GM21526 (cell line): Measurements from ENCODE around the gene CEP152.

Experiments used
- ATAC-seq: cut with Tn5 transposase; IDR thresholded peaks from one replicate; pipeline ENCODE4 v1.9.1; 2021; ENCODE audit warnings: moderate library complexity; ENCODE audit not compliant: unreplicated experiment, low FRiP score

The CEP152 gene

DNA sequence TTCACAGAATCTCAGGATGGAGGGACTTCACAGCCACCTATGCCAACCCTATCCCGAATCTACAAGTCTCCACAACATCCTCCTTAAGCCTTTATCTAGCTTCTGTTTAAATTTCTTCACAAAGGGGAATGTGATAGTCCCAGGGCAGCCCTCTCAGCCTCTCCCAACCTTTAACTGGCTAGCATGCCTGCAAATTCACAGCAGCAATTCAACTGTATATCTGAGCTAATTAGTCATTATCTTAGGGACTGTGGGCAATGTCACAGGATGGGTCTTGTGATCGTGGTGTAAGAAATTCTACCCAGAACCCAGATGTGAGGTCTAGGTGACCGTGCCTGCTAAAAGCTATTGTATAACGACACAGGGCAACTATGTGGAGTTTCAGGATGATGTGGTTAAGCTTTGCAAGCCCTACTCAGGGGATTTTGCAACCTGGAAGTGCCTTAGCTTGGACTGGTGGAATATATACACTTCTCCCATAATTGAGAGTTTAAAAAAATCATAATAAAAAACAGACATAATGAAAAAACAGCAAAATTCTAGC lies 99.8 kb downstream of the CEP152 start:
- no peak for ATAC-seq

DNA sequence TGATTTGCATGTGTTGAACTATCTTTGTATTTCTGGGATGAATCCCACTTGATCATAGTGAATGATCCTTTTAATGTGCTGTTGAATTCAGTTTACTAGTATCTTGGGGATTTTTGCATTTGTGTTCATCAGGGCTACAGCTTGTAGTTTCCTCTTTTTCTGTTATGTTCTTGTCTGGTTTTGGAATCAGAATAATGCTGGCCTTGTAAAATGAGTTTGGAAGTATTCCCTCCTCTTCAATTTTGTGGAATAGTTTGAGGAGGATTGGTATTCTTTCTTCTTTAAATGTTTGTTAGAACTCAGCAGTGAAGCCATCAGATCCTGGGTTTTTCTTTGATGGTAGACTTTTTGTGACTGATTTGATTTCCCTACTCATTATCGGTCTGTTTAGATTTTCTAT lies 102.2 kb downstream of the CEP152 start:
- ATAC-seq: no peak

DNA sequence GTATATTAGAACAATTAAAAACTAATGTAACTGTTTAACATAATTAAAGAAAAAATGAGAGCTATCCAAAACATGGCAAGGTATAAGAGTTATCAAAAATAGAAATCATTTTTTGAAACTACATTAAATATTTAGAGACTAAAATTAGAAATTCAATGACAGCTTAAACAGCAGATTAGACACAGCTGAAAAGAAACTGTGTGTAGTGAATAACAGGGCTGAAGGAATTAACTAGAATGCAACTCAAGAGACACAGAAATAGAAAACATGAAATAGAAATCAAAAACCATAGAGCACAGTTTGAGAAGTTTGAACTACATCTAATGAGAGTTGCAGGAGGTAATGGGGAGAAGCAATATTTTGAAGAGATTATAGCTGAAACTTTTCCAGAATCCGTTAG lies 105.5 kb downstream of the CEP152 start:
- ATAC-seq: no peak

DNA sequence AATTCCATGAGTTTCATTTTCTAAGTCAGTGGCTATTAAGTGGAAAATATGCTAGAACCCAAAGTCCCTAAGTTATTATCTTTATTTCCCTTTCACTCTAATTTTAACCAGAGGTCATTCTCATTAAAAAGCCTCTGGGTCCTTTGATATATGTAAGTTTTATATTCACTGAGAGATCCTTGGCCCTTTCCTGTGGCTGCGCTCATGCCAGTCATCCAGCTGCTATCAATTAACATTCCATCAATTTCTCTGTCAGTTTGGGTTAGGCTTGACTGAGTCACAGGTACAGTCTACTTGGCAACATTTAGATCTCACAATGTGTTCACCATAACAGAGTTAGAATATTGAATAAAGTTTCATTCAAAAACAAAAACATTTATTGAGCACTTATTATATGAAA lies 107.3 kb downstream of the CEP152 start:
- ATAC-seq: no peak

DNA sequence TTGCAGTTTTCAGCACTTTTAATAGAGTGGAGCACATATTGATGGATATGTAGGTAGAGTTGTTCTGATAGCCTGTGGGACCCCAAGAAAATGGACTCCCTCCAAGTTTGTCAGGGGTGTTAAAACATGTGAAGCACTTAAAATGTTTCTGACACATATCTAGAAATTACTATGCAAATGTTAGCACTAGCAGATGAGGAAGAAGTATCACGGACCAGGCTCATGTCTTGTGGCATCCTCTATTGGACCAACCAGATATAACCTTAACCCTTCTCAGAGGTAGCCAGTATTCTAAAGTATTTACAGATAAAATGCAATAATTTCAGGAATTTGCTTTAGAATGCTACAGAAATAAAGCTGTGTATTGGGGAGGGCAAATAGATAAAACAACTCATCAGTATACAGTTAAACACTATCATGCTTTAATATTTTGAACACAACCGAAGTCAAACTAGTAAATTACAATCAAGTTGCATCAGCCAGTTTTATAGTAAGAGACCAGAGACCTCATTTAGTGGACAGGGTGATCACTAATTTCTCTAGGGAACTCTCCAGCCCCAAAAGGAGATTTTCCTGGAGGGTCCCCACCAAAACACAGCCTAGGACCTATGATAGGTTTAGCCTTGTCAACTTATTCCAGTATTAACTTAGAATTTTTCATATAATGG lies 108.2 kb downstream of the CEP152 start:
- ATAC-seq: no peak

DNA sequence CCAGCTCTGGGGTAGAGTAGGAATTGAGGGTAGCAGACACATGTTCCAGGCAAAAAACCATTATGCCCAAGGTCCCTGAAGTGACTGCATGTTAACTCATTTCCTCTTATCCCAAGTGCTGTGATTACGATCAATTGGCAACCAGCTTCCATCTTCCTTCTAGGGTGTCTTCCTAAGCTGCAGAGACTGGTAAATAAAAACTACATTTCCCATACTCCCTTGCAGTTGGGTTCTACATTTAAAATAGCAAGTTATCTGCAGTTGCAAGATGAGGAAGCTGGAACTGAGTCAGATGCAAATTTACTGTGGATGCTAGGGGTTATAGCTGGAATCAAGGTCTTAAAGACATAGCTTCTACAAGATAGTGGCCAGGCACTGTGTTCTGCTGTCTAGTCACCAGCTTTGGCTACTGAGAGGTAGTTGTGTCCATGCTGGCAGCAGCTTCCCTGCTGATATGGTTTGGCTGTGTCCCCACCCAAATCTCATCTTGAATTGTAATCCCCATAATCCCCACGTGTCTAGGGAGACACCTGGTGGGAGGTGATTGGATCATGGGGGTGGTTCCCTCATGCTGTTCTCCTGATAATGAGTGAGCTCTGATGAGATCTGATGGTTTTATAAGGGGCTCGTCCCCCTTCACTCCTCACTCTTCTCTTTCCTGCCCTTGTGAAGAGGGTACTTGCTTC lies 114.1 kb downstream of the CEP152 start:
- no peak for ATAC-seq

DNA sequence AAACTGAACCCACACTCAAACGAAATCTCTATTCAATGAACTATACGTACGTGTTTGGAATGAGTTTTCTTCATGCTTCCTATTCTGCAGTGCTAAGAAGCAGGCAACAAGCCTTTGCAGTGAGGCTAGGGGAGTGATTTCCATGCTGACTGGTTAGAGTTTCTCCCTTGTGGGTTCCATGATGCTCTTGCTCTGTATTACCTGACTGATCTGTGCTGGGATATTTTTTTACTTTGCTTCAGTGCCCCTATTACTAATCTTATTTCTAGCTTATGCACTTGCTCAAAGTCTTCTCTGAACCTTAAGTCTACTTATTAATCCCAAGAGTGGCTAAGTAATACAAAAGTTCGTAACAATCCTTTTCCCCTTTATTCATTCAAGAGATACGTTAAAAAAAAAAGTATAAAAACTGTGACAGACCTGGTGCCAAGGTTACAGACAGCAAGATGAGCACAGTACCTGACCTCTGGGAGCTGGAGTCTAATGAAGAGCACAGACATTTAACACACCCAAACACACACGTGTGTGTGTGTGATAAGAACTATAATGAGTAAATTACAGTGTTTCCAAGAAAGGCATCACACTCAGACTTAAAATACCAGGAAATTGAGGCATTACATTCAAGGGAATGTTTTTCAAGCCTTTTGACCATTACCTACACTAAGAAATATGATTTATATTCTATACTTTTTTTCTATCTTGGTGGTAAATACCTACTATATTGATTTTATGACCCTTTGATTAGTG lies 114.9 kb downstream of the CEP152 start:
- no peak for ATAC-seq

DNA sequence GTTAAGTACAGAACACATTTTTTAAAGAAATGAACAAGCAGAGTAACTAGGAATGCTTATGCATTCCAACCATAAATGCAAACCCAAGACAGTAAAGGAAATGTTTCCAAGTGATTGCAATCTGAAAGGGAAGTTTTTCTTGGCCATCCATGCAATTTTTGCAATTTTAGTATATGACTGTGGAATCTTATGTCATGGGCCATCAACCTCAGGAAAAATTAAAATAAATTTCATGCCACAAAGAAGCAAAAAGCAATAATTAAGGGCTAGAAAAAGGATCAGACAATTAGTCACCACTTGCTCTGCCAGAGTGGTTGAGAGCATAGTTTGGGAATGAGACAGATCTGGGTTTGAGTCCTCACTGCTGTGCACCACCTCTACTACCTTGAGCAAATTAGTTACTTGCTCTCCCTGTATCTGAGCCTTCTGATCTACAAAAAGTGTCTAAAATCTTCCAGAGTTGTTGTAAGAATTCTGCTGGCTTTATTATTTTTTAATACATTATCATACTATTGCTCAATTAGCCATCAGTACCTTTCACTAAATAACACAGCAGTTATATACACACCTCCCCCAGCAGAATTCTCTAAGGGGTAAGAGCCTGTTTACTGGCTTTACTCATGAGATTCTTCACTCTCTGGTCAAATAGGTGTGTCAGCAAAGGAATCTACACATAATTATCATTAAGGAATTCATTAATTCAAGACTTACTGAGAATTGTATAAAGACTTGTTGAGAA lies 115.6 kb downstream of the CEP152 start:
- no peak for ATAC-seq

DNA sequence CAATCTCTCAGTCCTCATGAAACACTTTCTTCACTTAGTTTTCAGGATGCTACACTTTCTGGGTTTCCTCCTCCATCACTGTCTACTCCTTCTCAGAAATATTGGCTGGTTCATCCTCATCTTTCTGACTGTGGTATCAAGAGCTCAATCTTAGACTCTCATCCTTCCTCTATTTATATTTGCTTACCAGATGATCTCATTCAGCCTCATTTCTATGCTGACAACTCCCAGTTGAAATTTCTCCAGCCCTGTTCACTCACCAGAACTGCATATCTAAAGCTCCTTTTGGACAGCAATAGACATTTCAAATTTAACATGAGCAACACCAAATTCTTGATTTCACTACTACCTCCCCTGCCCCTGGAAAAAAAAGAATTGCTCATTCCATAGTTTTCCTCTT lies 117.4 kb downstream of the CEP152 start:
- ATAC-seq: no peak

DNA sequence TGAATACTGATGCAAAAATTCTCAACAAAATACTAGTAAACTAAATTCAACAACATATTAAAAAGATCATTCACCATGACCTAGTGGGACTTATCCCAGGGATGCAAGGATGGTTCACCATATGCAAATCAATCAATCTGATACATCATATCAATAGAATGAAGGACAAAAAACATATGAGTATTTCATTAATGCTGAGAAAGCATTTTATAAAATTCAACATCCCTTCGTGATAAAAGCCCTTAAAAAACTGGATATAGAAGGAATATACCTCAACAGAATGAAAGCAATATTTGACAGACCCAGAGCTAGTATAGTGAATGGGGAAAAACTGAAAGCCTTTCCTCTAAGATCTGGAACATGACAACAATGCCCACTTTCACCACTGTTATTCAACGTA lies 122.4 kb downstream of the CEP152 start:
- ATAC-seq: no peak
